Measurements from ENCODE around the gene MTHFS. TPM values are rescaled to one million over a fixed set of nuclear protein-coding genes. Genes with fewer than 3 reads are reported as not detected.

Gene MTHFS
- polyA plus RNA-seq, 1 donor (not counting 4 experiments of a cell fraction or from before 2014, with no cell fraction given), result 33.8 TPM

- no peaks in the 10 kb centered on the region for H3K4me1 ChIP-seq (ENCODE audit: control insufficient read depth, extremely low read depth, insufficient read depth, low read length)
- H3K27ac ChIP-seq (ENCODE audit: control insufficient read depth, insufficient read depth, low read length), result no peak overlapping the region
- no peaks in the 10 kb centered on the region for H3K27me3 ChIP-seq (ENCODE audit: control insufficient read depth, extremely low read depth, insufficient read depth, low read length)
- FAIRE-seq (no peak), DNase-seq (ENCODE audit: low read depth, low spot score) (no peak)
- no peaks in the 10 kb centered on the region for H3K9me1 ChIP-seq (ENCODE audit: control insufficient read depth, extremely low read depth, insufficient read depth, low read length)
- H3K79me2 ChIP-seq (ENCODE audit: control insufficient read depth, insufficient read depth, low read length), result no peaks in the 10 kb centered on the region
- H3K36me3 ChIP-seq (ENCODE audit: control insufficient read depth in 2 of 2, extremely low read depth in 1 of 2, insufficient read depth in 2 of 2, low read length in 2 of 2), result no peaks in the 10 kb centered on the region
- no peak for TF ChIP-seq CTCF (optimal IDR thresholded peaks at IDR 0.05 in 1 of 3, IDR thresholded peaks at IDR 0.05 in 1 of 3, conservative IDR thresholded peaks at IDR 0.05 in 1 of 3; ENCODE audit: extremely low read depth in 1 of 3, insufficient read depth in 2 of 3, low read length in 3 of 3)
- TF ChIP-seq EZH2 (IDR thresholded peaks at IDR 0.05; ENCODE audit: low read length), result no peak
- H3K4me3 ChIP-seq (ENCODE audit: control insufficient read depth in 2 of 3, extremely low read depth in 1 of 3, insufficient read depth in 2 of 3, low read depth in 1 of 3, low read length in 3 of 3), result no peak overlapping the region
- H2AFZ ChIP-seq (ENCODE audit: control insufficient read depth, low read length), result no peak overlapping the region
- dilution Hi-C loops (cut with MboI; ENCODE audit: extremely low pct_ligation_motif_present, low sequenced_read_pairs), result no loop called here
- no peaks in the 10 kb centered on the region for H4K20me1 ChIP-seq (ENCODE audit: control insufficient read depth, extremely low read depth, insufficient read depth, low read length)
- H3K9ac ChIP-seq (ENCODE audit: control insufficient read depth, extremely low read depth, insufficient read depth, low read length), result no peak overlapping the region
- H3K4me2 ChIP-seq (ENCODE audit: control insufficient read depth, extremely low read depth, insufficient read depth, low read depth, low read length), result no peak overlapping the region
- no peaks in the 10 kb centered on the region for H3K9me3 ChIP-seq (ENCODE audit: control insufficient read depth, low read depth, low read length)
These were observed 92.0 kb downstream of the MTHFS start for GRCh38 chr15:79804838-79805237.

- Histone ChIP-seq H3K9me1 (ENCODE audit: control insufficient read depth, extremely low read depth, insufficient read depth, low read length) (no peaks in the 10 kb centered on the region), H3K79me2 (ENCODE audit: control insufficient read depth, insufficient read depth, low read length) (no peaks in the 10 kb centered on the region), H3K4me3 (ENCODE audit: control insufficient read depth in 2 of 3, extremely low read depth in 1 of 3, insufficient read depth in 2 of 3, low read depth in 1 of 3, low read length in 3 of 3) (no peak overlapping the region), H3K27ac (ENCODE audit: control insufficient read depth, insufficient read depth, low read length) (no peak overlapping the region), H3K9ac (ENCODE audit: control insufficient read depth, extremely low read depth, insufficient read depth, low read length) (no peak overlapping the region), H3K4me1 (ENCODE audit: control insufficient read depth, extremely low read depth, insufficient read depth, low read length) (no peaks in the 10 kb centered on the region), H2AFZ (ENCODE audit: control insufficient read depth, low read length) (no peak overlapping the region), H3K36me3 (ENCODE audit: control insufficient read depth in 2 of 2, extremely low read depth in 1 of 2, insufficient read depth in 2 of 2, low read length in 2 of 2) (no peaks in the 10 kb centered on the region), H4K20me1 (ENCODE audit: control insufficient read depth, extremely low read depth, insufficient read depth, low read length) (no peaks in the 10 kb centered on the region), H3K4me2 (ENCODE audit: control insufficient read depth, extremely low read depth, insufficient read depth, low read depth, low read length) (no peak overlapping the region), H3K9me3 (ENCODE audit: control insufficient read depth, low read depth, low read length) (no peaks in the 10 kb centered on the region), H3K27me3 (ENCODE audit: control insufficient read depth, extremely low read depth, insufficient read depth, low read length) (no peaks in the 10 kb centered on the region)
- TF ChIP-seq EZH2 (IDR thresholded peaks at IDR 0.05; ENCODE audit: low read length), result no peak
- no peak for TF ChIP-seq CTCF (optimal IDR thresholded peaks at IDR 0.05 in 1 of 3, IDR thresholded peaks at IDR 0.05 in 1 of 3, conservative IDR thresholded peaks at IDR 0.05 in 1 of 3; ENCODE audit: extremely low read depth in 1 of 3, insufficient read depth in 2 of 3, low read length in 3 of 3)
- dilution Hi-C loops (cut with MboI; ENCODE audit: extremely low pct_ligation_motif_present, low sequenced_read_pairs), result no loop called here
- no peak for FAIRE-seq
- no peak for DNase-seq (ENCODE audit: low read depth, low spot score)
These were observed 98.5 kb downstream of the MTHFS start for GRCh38 chr15:79798311-79798710.

Small RNA genes lying within 50 kb of the gene (small RNA-seq; reads per million reads assigned to genes)
- 0 reads per million in 3 experiments for gene RNU6-667P (ENCODE audit: insufficient read length in 3 of 3, low read depth in 3 of 3, low replicate concordance in 1 of 3)

Other genes with a start within 250 kb of the MTHFS start
- 0.10 to 0.23 TPM in 2 of 3 replicates, not detected in the other for gene BCL2A1, start 74.2 kb upstream of the MTHFS start, polyA plus RNA-seq
- gene ZFAND6, start 162.7 kb upstream of the MTHFS start, polyA plus RNA-seq, result 76.3 to 143 TPM (median 142 TPM) in 3 replicates